GM12878 (cell line): ENCODE data around the gene AMHR2. TPM values are rescaled to one million over a fixed set of nuclear protein-coding genes. Genes with fewer than 3 reads are reported as not detected.
A peak's percentile ranks its signal among the peaks of the same experiment; 100 is the strongest.

Source experiments
- E2F4 ChIP-seq: IDR thresholded peaks from 2 replicates; pipeline ENCODE4 v1.6.1; 2012; ENCODE audit warnings: low read depth, low read length, improper control_type of control experiment
- EGR1 ChIP-seq, 2 experiments: IDR thresholded peaks; 1 replicate in 1 of 2; 2 replicates in 1 of 2; pipeline ENCODE4 v1.6.1; 2011 to 2012; ENCODE audit warnings: low read depth in 2 of 2, low read length in 2 of 2, borderline replicate concordance in 1 of 2, mild to moderate bottlenecking in 1 of 2, moderate library complexity in 1 of 2
- ESRRA ChIP-seq: IDR thresholded peaks from 2 replicates; pipeline ENCODE4 v1.6.1; 2012; ENCODE audit warnings: mild to moderate bottlenecking, low read length, improper control_type of control experiment
- EZH2 ChIP-seq: IDR thresholded peaks from 2 replicates; pipeline ENCODE4 v1.6.1; 2012; ENCODE audit warnings: low read depth, mild to moderate bottlenecking, control low read depth, inconsistent platforms, low read length, borderline replicate concordance; ENCODE audit not compliant: control insufficient read depth
- HDAC2 ChIP-seq: fragments of 200-600 bp; sonication (generic); IDR thresholded peaks from 2 replicates; pipeline ENCODE4 v1.6.1; 2017
- IRF5 ChIP-seq: fragments of 450-650 bp; IDR thresholded peaks from 2 replicates; pipeline ENCODE4 v1.6.1; 2017; ENCODE audit warnings: borderline replicate concordance
- JUNB ChIP-seq: IDR thresholded peaks from 2 replicates; pipeline ENCODE4 v1.6.1; 2016; ENCODE audit warnings: antibody characterized with exemption, mild to moderate bottlenecking
- MYC ChIP-seq: IDR thresholded peaks from 2 replicates; pipeline ENCODE4 v1.6.1; 2011; ENCODE audit warnings: mild to moderate bottlenecking, low read length, moderate library complexity, inconsistent platforms; ENCODE audit not compliant: insufficient read depth, insufficient replicate concordance, insufficient read length, severe bottlenecking
- NFYB ChIP-seq: IDR thresholded peaks from 2 replicates; pipeline ENCODE4 v1.6.1; 2011; ENCODE audit warnings: low read depth, mild to moderate bottlenecking, low read length, improper control_type of control experiment, moderate library complexity; ENCODE audit not compliant: insufficient read depth
- POLR2A ChIP-seq: IDR thresholded peaks from 2 replicates; pipeline ENCODE4 v1.6.1; 2011; ENCODE audit warnings: low read depth, mild to moderate bottlenecking, low read length
- POLR2AphosphoS2 ChIP-seq: IDR thresholded peaks from 2 replicates; pipeline ENCODE4 v1.6.1; 2011; ENCODE audit warnings: low read depth, mild to moderate bottlenecking, low read length, improper control_type of control experiment, moderate library complexity
- RB1 ChIP-seq: fragments of 450-650 bp; formaldehyde crosslinking; IDR thresholded peaks from 2 replicates; pipeline ENCODE4 v1.6.1; 2017; ENCODE audit warnings: mild to moderate bottlenecking, borderline replicate concordance
- RUNX3 ChIP-seq: IDR thresholded peaks from 2 replicates; pipeline ENCODE4 v1.6.1; 2012; ENCODE audit warnings: low read length, inconsistent platforms
- SIX5 ChIP-seq: IDR thresholded peaks from 2 replicates; pipeline ENCODE4 v1.6.1; 2011; ENCODE audit warnings: mild to moderate bottlenecking, low read depth, low read length, moderate library complexity; ENCODE audit not compliant: severe bottlenecking
- TCF3 ChIP-seq: IDR thresholded peaks from 2 replicates; pipeline ENCODE4 v1.6.1; 2012; ENCODE audit warnings: low read depth, mild to moderate bottlenecking, low read length, borderline replicate concordance; ENCODE audit not compliant: insufficient read depth
- TCF7 ChIP-seq: IDR thresholded peaks from 2 replicates; pipeline ENCODE4 v1.6.1; 2014; ENCODE audit warnings: antibody characterized with exemption, borderline replicate concordance
- YY1 ChIP-seq: IDR thresholded peaks from 2 replicates; pipeline ENCODE4 v1.6.1; 2011; ENCODE audit warnings: low read depth, mild to moderate bottlenecking, low read length
- ZBTB11 ChIP-seq: fragments of 450-650 bp; formaldehyde crosslinking; IDR thresholded peaks from 2 replicates; pipeline ENCODE4 v1.5.0; 2022; ENCODE audit warnings: mild to moderate bottlenecking, missing genetic modification characterization
- ZNF592 ChIP-seq: fragments of 450-650 bp; IDR thresholded peaks from 2 replicates; pipeline ENCODE4 v1.6.1; 2017; ENCODE audit warnings: mild to moderate bottlenecking, moderate library complexity
- ZZZ3 ChIP-seq: IDR thresholded peaks from 2 replicates; pipeline ENCODE4 v1.6.1; 2011; ENCODE audit warnings: low read depth; ENCODE audit not compliant: control insufficient read depth, insufficient read length
- polyA plus RNA-seq, 11 experiments: library from polyadenylated mRNA; depleted of rRNA in 4 of 11; unstranded in 6 of 11; stranded (reverse) in 5 of 11; fragments of >200 nt; fragmentation: Nextera tagmentation in 4 of 11; fragmentation: Illumina TruSeq in 1 of 11; extraction: Ambion mirVana in 4 of 11; extraction: Trizol in 1 of 11; gene quantifications; 1 replicate in 1 of 11; 2 replicates in 10 of 11; pipeline versions ENCODE4 v1.2.1 to v1.2.3, GENCODE V29; 2011 to 2016; ENCODE audit warnings: inconsistent platforms in 2 of 11, missing spikeins in 2 of 11, low read depth in 1 of 11
- total RNA-seq, 4 experiments: library from RNA; depleted of rRNA in 3 of 4; stranded (reverse); fragments of >200 nt in 3 of 4; fragmentation: Illumina TruSeq in 1 of 4; extraction: Trizol in 1 of 4; gene quantifications; 2 replicates each; pipeline versions ENCODE4 v1.2.1 to v1.2.3, GENCODE V29; 2013 to 2021

AMHR2 gene
- total and polyA plus RNA-seq, 10 of the 15 experiments (the other 5 are each of a cell fraction or from before 2014, with no cell fraction given), result 0.06 TPM; not detected in 9

GRCh38 chr12:53379389-53380103 is 44.1 kb upstream of the AMHR2 start (continued):
- TF ChIP-seq RUNX3, result peak; percentile 5; the same call in 1 of the 2 replicates
- TF ChIP-seq ZNF592, result no peak
- TF ChIP-seq TCF7, result no peak
- no peak for TF ChIP-seq ESRRA
- TF ChIP-seq SIX5, result no peak
- TF ChIP-seq RB1, result no peak
- TF ChIP-seq POLR2A, result peak; percentile 97
- no peak for TF ChIP-seq JUNB
- no peak for TF ChIP-seq HDAC2
- TF ChIP-seq EGR1 (IDR thresholded peaks at IDR 0.05; ENCODE audit: borderline replicate concordance in 1 of 2, low read depth in 2 of 2, low read length in 2 of 2), result no peak
- TF ChIP-seq POLR2AphosphoS2, result peak; percentile 98
- peak; percentile 97 for TF ChIP-seq NFYB
- TF ChIP-seq E2F4, result peak; percentile 62; the same call in 1 of the 2 replicates
- no peak for TF ChIP-seq ZZZ3
- peak; percentile 97 for TF ChIP-seq YY1
- no peak for TF ChIP-seq IRF5
- TF ChIP-seq ZBTB11 (CRISPR knock-in tag), result no peak
- TF ChIP-seq TCF3, result 0 out of 2 replicates have a peak, but pooled peaks have one; percentile 45
- TF ChIP-seq MYC, result no peak
- no peak for TF ChIP-seq EZH2
